Stimulated activated naive CD4-positive, alpha-beta T cell (primary cell): ENCODE data around the gene NR2F6.
"Not testable (repeated sequence)": the region's sequence is repeated elsewhere in the genome, so short reads cannot be mapped to it uniquely, and the experiment has no call there.

ENCODE experiments used
- DNase-seq, 6 experiments: peaks; one replicate each; lab custom pipeline; 2025; lab: John Stamatoyannopoulos, UW

NR2F6 gene

GRCh38 chr19:17210296-17210695 lies 35.4 kb downstream of the NR2F6 start:
- no peak for DNase-seq

- DNase-seq = peak in 3 of 6 experiments; percentile 13 to 34 (median 32)
Measured at GRCh38 chr19:17209126-17210036, 36.3 kb downstream of the NR2F6 start.

DNA sequence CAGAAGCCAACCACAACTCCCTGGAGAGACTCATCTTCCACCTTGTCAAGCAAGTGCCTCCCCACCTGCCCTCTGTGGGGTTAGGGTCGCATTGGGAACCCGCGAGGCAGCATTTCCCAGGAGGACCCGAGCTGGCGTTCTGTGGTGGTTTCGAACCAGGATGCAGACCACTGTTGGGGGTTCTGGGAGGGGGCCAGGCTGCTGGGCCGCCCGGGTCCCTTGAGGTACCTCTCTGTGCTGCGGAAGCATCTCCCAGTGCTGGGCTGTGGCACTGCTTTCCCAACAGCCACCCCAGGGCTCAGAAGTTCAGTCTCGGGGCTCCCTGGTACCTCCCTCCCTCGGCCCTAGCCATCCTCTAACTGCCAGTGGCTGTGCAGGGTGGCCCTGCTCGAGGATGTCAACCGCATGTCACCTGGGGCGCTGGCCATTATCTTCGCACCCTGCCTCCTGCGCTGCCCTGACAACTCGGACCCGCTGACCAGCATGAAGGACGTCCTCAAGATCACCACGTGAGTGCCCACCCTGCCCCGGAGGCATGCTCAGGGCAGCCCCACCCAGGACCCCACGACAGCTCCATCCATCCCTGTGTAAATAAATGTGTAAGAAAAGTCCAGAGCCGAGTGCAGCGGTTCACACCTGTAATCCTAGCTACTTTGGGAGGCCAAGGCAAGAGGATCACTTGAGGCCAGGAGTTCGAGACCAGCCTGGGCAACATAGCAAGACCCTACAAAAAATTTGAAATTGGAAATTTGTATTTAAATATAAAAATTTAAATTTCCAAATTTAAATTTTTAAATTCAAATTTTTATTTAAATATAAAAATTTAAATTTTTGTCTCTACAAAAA lies 38.8 kb downstream of the NR2F6 start:
- DNase-seq = no peak

- DNase-seq = peak; percentile 19 to 66 (median 59)
Measured at GRCh38 chr19:17205237-17206140, 40.2 kb downstream of the NR2F6 start.

- no peak for DNase-seq
Measured at GRCh38 chr19:17202713-17203112, 43.0 kb downstream of the NR2F6 start.

- DNase-seq = no peak
Measured at GRCh38 chr19:17202249-17202648, 43.5 kb downstream of the NR2F6 start.

DNA sequence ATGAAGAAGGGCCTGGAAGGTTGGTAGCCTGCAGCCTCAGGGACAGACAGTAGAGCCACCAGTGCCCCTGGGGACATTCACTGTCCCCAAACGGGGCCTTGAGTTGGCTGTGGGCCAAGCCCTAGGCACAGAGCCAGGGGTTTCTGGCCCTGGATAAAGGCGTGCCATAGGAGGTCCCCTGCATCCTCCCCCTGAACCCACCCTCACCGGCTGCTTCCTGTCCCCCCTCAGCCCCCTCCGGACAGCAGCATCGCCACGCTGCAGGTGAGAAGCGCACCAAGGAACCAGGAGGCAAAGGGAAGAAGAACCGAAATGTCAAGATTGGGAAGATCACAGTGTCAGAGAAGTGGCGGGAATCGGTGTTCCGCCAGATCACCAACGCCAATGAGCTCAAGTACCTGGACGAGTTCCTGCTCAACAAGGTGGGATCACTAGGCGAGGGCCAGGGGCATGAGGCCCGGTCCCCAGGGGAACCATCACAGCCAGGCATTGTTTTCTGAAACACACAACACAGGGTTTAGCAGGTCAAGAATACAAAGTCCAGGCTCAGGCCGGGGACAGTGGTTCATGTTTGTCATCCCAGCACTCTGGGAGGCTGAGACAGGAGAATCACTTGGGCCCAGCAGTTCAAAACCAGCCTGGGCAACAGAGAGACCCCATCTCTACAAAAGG lies 45.2 kb downstream of the NR2F6 start:
- DNase-seq = no peak

DNA sequence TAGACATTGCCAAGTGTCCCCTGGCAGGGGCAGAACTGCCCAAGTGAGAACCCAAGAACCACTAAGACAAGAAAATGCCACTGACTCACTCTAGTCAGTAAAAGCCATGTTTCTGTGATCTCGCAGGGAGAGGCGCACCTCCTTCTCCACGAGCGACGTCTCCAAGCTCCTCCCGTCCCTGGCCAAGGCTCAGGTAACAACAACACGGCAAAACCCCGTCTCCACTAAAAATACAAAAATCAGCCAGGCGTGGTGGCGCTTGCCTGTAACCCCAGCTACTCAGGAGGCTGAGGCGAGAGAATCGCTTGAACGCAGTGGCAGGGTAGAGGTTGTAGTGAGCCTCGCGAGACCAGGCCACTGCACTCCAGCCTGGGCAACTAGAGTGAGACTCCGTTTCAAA lies 48.1 kb downstream of the NR2F6 start:
- no peak for DNase-seq

DNA sequence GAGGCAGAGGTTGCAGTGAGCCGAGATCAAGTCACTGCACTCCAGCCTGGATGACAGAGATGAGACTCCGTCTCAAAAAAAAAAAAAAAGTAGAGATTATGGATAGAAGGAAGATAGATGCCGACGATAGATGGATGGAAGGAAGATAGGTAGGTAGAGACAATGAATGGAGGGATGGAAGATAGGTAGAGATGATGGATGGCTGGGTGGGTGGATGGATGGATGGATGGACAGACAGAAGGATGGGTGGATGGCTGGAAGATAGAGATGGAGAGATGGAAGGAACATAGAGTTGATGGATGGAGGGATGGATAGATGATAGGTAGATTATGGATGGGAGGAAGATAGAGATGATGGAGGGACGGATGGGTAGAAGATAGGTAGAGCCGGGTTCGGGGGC lies 49.1 kb downstream of the NR2F6 start:
- DNase-seq = no peak

- no peak for DNase-seq
Measured at GRCh38 chr19:17195106-17195505, 50.6 kb downstream of the NR2F6 start.

- no peak for DNase-seq
Measured at GRCh38 chr19:17194608-17195007, 51.1 kb downstream of the NR2F6 start.

DNA sequence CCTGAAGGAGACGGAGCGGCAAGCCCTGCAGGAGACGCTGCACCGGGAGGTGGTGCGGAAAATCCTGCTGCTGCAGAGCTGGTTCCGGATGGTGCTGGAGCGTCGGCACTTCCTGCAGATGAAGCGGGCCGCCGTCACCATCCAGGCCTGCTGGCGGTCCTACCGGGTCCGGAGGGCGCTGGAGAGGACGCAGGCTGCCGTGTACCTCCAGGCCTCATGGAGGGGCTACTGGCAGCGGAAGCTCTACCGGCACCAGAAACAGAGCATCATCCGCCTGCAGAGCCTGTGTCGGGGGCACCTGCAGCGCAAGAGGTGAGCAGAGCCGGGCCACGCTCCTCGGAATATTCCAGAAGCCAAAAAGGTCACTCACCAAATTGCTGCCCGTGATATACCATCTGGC lies 53.0 kb downstream of the NR2F6 start:
- DNase-seq = no peak

DNA sequence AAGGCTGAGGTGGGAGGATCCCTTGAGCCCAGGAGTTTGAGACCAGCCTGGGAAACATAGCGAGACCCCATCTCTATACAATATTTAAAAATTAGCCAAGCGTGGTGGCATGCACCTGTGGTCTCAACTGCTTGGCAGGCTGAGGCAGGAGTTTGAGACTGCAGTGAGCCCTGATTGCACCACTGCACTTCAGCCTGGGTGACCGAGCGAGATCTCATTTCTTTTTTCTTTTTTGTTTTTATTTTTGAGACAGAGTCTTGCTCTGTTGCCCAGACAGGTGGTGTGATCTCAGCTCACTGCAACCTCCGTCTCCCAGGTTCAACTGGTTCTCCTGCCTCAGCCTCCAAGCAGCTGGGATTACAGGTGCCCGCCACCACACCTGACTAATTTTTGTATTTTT lies 54.0 kb downstream of the NR2F6 start:
- not testable (repeated sequence) for DNase-seq

DNA sequence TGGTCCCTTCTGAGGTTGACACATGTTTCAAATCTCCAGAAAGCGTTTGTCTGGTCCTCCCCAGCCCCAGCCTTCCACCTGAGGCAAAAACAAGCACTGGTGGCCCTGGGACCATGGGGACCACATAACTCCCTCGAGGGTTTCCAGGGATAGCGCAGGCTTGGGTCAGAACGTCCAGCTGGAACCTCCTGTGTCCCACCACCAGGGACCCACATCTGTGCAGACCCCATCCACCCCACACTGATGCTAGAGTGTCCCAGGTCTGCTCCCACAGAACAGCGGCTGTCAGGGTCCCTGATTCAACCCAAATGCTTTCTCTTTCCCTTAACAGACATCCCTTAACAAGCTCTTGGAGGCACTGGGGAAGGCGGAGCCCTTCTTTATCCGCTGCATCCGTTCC lies 60.1 kb downstream of the NR2F6 start:
- DNase-seq = no peak

DNA sequence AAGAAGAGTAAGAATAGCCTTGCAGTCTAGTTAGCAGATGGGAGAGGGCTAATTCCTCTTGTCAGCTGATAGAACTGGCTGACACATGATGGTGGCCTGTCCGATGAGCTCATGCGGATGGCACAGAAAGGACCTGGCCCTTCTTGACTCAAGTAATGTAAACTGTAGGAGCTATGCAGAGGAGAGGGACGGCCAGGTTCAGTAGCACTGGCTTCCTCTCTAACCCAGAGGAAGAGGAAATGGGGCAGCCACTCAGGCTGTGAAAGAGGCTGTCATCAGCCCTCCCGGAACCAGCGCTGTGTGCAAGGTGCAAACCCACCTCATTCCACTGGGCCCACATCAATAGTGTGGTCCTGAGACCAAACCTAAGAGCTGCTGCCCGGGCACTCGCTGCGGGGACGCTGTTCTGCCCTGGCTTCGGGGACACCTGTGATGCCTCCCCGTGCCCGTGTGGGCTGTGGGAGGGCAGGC lies 61.3 kb downstream of the NR2F6 start:
- peak in 5 of 6 experiments; percentile 6 to 54 (median 37) for DNase-seq

DNA sequence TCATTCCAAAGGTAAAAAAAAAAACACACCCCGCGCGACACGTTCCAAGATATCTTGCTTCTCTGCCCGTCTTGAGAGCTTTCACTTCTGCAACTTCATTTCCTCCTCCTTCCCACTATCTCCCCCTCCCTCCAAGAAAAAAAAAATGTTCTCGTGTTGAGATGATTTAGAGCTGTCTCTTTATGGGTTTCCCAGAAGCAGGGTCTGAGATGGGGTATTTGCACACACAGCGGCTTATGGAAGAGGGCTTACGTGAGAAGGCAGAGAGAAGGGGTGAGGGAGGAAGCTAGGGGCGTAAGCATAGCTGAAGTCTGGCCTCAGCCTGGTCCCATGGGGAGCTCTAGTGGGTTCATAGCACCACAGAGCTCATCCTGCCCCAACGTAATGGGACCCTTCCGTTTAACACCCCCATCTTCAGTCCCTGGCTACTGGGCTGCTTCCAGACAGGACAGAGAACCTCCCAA lies 61.8 kb downstream of the NR2F6 start:
- peak in 5 of 6 experiments; percentile 3 to 61 (median 44) for DNase-seq

DNA sequence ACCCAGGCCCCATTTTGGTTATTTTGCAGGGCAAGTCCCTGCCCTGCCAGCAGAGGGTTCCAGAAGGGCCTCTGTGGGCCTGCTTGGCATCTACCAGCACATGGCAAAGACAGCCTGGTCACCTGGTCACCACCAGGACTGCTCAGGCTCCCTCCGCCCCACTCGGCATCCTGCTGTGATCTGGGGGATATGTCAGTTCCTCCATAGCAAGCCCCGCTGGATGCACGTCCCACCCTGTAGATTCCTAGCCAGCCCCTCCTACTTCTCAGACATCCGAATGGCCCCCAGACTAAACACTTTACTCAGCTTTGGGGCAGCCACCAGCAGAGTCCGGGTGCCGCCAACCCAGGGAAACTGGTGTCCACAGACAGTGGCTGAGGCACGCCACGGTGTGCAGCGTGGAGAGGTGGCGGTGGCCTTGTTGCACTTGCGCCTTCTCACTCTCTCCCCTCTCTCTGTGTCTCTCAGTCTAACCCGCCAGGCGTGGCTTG lies 62.4 kb downstream of the NR2F6 start:
- peak in 3 of 6 experiments; percentile 9 to 44 (median 22) for DNase-seq
